HG02571 (cell line): ENCODE results near the gene ZNF382.

Experiments
- ATAC-seq: cut with Tn5 transposase; IDR thresholded peaks from one replicate; pipeline ENCODE4 v1.9.1; 2021; ENCODE audit warnings: mild to moderate bottlenecking, moderate library complexity; ENCODE audit not compliant: unreplicated experiment

The ZNF382 gene

GRCh38 chr19:36674201-36674600 lies 69.1 kb downstream of the ZNF382 start:
- no peak for ATAC-seq

- no peak for ATAC-seq
These were observed 74.3 kb downstream of the ZNF382 start for GRCh38 chr19:36679455-36679854.
